ENCODE data around the gene LMNA. TPM values are rescaled to one million over a fixed set of nuclear protein-coding genes. Genes with fewer than 3 reads are reported as not detected.
"Not testable (repeated sequence)": the region's sequence is repeated elsewhere in the genome, so short reads cannot be mapped to it uniquely, and the experiment has no call there.

LMNA gene
- total RNA-seq, 1 donor from 2014 or later: 901 TPM

DNA sequence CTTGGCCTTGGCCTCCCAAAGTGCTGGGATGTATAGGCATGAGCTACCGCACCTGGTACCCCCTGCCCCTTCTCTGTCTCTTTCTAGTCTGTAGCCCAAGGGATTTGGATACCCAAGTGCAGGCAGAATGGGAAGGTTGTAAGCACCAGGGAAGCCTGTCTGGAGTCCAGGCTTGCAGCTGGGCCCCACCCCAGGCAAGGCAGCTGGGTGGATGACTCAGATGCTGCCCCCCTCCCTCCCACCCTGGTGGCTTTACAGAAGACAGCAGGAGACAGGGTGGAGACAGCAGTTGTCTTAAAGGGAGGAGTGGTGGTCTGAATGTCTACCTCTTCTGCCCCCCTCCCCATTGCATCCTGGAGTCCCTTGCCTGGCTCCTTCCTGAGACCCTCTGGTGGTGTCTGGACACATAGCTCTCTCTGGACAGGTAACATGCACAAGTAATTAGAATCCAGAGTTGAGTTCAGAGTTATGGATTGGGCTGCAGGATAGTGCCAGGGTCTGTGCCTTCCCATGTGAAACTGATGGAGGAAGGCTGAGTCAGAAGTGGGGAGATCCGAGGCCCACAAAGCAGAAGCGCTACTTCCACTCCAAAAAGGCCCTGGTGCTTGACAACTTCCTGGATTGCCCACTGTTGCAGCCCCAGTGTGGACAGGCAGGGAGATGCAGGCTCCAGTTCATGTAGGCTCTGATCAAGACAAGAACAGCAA is 5.1 kb downstream of the LMNA start:
- DNase-seq (ENCODE audit: low spot score): no peak

DNA sequence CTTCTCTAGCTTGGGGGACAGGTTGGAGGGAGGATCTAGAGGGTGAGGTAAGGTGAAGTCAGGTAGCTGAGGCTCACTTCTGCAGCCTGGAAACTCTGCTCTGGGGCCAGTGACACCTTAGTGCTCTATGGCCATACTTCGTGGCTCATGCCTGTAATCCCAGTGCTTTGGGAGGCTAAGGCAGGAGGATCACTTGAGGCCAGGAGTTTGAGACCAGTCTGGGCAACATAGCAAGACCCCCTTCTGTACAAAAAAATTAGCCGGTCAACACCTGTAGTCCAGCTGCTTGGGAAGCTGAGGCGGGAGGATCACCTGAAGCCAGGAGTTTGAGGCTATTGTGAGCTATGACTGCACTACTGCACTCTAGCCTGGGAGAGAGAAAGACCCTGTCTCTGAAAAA is 5.8 kb downstream of the LMNA start:
- DNase-seq (ENCODE audit: low spot score): no peak

DNA sequence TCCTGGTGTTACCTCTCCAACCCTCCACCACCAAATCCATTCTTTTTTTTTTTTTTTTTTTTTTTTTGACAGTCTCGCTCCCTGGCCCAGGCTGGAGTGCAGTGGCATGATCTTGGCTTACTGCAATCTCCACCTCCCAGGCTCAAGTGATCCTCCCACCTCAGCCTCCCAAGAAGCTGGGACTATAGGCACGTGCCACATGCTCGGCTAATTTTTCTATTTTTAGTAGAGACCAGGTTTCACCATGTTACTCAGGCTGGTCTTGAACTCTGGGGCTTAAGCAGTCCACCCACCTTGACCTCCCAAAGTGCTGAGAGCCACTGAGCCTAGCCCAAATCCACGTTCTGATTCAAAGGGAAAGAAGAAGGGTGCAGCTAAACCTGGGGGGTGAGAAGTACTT is 6.5 kb downstream of the LMNA start:
- not testable (repeated sequence) for DNase-seq (ENCODE audit: low spot score)

DNA sequence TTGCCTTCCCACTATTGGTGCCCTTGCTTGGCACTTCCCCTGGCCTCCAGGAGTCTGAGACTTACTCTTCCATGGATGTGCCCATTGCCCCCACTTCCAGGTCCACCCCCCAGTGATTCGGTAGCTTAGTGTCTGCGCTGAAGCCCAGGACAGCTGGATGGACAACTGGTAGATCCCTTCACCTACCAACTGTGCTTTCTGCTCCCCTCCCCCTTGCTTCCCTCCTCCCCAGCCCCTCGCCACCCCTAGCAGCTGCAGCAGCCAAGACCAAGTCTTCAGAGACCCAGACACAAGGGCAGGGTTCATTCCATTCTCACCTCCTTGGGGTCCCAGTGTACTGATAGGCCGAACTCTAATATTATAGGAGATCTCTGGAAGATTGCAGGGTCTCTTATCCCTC is 6.9 kb downstream of the LMNA start:
- no peak for DNase-seq (ENCODE audit: low spot score)

DNA sequence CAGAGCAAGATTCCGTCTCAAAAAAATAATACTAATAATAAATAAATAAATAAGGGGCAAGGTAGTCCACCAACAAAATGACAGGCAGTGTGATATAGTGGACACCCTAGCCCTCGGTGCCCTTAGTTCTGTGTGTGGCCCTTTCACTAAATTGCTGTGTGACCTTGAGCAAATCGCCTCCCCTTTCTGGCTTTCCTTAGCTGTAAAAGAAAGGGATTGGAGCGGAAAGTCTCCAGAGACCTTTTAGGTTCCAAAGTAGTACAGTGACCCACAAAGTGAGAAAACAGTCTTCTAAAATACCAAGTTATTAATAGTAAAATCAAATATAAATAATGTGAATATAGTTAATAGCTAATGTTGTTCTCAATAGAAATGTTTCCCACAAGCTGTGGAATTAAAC is 7.6 kb downstream of the LMNA start:
- DNase-seq (ENCODE audit: low spot score): no peak

DNA sequence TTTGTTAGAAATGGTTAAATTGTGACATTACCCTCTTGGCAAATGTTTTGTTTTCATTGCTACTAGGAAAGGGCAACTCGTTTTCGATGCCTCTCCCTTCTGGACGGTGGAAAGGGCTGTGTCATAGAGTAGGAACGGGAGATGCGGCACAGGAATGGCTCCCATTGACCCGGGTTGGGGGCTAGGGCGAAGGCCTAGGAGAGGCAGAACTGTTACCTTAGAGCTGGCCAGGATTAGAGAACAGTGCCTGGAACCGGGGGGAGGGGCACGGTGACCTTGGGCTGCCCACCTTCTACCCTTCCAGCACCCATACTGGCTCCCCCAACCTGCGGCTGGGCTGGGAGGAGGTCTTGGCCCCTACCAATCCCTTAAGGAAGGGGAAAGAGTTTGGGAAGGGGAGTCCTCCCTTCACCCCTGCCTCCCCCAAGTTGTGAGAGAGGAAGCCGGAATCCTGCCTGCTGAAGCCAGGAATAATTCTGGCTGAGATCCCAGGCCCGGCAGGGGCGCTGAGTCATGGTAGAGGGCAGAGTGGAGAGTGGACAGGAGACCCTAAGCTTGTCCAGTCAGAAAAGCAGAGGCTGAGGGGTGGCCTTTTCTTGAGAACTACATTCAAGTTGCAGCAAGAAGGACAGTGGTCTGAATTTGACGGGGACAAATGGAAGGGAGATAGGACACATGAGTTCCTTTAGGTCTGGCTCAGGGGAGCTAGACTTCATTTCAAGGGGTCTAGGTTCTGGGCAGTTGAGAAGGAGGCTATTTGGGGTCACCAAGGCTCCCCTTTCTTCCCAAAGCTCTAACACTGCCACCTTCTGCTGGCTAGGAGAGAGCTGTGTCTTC is 8.2 kb downstream of the LMNA start:
- peak; percentile 94 for DNase-seq (ENCODE audit: low spot score)

DNA sequence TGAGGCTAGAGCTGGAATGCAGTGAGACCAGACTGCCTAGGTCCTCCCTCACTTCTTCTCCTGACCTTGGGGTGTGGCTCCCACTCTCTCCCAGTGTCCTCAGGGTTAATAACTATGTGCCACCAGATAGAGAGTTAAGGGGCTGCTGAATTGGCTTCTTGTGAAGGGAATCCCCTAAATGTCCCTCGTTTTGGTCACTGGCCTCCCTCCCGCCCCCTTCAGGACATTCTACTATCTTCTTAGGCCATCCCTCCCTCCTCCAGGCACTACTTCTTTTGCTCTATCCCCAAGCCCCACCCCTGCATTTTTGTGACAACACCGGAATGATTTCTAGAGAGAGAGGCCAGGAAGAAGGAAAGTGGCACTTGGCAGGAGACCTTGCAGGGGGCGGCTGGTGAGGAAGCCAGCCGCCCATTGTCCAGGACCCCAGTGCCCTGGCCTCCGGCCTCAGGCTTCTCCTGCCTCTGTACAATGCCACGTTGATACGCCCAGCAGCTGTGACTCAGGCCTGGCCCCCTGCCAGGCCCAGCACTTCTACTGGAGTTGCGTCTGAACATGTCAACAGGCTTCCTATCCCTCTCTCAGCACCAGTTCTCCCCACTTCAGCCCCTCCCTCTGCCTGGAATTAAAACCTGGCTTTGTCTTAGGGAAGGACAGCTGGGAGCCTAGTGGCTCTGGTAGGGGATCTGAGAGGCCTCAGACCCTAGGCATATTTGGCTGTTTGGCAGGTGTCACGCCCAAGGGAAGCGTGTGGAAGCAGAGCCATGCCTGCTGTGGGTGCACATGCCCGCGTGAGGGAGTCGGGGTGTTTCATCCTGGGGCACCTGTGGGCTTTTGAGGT is 9.1 kb downstream of the LMNA start:
- DNase-seq (ENCODE audit: low spot score): peak; percentile 98

DNA sequence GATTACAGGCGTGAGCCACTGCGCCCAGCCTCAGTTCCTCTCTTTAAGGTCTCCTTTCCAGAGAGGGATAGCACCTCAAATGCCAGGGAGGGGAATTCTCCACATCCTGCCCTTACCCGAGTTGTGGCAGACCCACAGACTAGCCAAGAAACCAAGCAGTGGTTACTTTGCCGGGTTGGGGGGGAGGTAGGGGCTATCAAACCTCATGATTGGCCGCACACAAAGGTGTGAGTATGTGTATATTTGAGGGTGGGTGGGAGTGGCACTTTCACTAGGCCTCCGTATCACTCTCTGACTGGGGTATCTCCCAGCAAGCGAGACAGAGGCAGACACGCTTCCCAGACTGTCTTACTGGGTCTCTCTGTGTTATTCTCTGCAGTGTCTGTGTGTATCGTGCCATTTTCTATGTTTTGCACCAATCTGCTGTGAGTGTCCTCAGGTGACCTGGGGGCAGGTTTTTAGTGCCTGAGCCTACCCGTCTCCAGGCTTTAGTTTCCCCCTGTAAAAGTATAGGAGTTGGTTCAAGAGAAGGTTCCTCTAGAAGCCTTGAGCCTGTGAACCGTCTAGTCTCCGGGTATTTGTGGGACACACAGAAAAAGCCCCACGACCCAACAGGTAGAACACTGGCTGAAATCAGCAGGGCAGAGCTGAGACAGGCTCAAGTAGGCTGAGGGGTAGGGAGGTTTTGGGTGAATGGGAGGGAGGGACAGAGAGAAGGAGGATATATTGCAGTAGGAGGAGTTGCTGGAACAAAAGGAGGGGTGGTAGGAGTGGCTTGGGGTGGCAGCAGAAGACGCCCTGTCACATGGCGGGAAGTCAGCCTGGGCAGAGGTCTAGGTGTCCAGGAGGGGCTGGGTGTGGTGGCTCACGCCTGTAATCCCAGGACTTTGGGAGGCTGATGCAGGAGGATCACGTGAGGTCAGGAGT is 10.3 kb downstream of the LMNA start:
- no peak for DNase-seq (ENCODE audit: low spot score)

DNA sequence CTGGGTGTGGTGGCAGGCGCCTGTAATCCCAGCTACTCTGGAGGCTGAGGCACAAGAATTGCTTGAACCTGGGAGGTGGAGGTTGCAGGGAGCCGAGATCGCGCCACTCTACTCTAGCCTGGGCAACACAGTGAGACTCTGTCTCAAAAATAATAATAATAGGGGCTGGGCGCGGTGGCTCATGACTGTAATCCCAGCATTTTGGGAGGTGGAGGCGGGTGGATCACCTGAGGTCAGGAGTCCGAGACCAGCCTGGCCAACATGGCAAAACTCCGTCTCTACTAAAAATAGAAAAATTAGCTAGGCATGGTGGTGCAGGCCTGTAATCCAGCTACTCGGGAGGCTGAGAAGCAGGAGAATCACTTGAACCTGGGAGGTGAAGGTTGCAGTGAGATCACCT is 11.0 kb downstream of the LMNA start:
- DNase-seq (ENCODE audit: low spot score): not testable (repeated sequence)

DNA sequence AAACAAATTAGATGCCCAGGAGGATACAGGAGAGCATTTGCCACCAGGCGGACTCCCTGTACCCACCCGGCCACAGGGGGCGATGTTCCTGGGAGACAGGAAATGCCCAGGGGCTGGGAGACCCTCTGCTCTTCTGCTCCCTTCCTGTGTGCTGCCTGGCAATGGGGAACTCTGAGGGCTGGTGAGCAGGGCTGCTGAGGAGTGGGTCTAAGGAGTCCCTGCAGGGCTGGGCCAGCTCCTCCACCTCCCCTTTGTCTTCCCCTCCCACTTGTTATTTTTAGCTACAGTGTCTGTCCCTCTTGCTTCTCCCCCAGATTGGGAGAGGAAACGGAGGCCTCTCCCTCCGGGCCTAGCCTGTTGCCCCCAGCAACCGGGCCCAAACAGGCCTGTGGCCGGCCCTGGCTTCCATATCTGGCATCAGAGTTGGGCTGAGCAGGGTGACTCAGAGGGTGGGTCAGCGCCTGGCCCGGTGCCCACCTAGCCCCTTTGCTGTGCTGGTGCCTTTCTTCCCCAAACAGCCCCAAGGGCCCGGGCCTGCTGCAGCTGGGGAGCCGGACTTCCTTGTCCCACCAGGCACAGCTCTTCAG is 11.6 kb downstream of the LMNA start:
- peak; percentile 98 for DNase-seq (ENCODE audit: low spot score)

DNA sequence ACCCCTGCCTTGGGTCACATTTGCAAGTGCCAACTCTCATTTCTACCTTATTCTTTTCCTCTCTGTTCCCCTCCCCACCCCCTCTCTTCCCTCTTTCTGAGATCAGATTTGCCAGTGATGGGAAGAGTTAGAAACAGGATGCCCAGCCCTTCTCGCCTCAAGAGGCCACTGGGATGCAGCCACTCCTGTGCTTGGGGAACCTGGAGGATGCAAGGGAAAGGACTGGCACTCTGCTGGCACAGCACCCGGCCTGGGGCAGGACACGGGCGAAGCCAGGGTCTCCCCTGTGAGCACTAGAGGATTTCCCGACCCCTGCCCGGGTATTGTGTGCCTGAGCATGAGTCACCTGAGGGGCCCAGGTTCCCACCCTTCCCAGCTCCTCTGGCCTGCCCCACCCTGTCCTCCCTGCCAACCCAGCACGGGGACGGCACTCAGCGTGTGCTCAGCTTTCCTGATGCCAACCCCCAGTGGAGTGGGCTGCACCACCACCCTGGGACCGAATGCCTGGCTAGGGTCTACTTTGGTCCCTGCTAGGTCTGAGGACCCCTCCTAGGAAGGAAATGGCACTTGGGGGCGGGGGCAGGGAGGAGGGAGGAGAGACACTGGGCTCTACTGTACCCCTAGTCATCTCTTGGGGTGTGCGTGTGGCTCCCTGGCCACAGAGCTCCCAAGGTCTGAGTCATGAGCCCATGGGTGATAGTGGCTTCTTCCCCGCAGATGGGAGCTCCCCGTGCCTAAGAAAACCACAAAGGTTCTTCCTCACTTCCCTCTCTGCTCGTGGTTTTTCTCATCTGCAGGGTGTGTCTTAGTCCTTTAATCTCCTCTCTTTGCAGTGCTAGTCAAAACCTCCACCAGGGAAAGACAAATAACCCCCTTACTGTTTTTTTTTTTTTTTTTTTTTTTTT is 12.4 kb downstream of the LMNA start:
- no peak for DNase-seq (ENCODE audit: low spot score)

DNA sequence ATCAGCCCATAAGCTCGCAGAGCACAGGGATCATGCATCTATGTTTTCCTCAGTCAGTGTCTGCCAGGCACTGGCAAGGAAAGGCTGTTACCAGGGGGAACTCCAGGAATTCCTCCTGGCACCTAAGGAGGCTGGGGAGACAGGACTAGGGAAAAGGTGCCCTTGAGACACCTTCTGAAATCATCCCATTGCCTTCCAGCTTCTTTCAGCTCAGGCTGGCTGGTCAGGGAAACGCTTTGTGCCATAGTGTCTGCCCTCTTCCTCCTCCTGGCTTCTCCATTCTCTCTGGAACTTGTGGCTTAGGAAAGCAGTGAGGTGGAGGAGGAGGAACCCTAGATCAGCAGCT is 13.8 kb downstream of the LMNA start:
- DNase-seq (ENCODE audit: low spot score): no peak

DNA sequence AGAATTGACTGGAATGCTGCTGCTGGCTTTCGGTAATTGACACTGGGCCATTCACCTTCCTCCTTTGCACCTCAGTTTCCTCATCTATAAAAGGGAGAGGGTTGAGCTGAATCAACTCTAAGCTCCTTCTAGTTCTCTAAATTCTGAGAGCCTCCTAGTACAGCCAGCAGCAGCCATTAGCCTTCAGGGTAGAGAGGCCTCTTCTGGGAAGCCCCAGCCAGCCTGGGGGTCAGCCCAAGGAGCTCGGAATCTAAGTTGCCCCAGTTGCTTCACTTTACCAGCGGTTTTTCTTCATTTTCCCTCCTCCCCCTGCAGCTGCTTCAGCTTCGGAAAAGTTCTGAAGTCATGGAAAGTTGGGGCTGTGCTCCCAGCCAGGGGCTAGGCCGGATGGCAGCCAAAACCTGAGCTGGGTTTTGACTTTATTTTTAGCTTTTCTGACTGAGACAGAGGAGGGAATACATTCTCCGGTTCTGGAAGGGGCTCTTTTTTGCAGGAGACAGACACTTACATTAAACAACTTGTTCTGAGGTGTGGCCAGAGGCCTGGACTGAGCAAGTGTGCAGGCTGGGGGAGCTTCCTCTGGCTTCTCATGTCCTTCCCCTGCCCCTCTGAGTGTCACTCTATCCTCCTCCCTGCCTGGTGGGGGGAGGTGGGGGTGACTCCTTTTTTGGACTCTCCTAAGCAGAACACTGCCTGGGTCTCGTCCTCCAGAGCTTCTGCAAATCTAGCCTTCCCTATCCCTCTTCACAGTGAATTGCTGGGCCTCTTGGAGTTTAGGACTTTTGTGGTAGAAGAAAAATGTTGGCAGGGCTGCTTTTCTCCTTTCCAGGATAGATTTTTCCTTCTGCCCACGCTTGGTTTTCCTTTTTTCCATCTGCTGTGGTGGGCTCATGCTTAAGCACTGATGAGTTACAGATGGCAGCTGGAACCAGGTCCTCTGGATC is 14.4 kb downstream of the LMNA start:
- DNase-seq (ENCODE audit: low spot score): no peak

DNA sequence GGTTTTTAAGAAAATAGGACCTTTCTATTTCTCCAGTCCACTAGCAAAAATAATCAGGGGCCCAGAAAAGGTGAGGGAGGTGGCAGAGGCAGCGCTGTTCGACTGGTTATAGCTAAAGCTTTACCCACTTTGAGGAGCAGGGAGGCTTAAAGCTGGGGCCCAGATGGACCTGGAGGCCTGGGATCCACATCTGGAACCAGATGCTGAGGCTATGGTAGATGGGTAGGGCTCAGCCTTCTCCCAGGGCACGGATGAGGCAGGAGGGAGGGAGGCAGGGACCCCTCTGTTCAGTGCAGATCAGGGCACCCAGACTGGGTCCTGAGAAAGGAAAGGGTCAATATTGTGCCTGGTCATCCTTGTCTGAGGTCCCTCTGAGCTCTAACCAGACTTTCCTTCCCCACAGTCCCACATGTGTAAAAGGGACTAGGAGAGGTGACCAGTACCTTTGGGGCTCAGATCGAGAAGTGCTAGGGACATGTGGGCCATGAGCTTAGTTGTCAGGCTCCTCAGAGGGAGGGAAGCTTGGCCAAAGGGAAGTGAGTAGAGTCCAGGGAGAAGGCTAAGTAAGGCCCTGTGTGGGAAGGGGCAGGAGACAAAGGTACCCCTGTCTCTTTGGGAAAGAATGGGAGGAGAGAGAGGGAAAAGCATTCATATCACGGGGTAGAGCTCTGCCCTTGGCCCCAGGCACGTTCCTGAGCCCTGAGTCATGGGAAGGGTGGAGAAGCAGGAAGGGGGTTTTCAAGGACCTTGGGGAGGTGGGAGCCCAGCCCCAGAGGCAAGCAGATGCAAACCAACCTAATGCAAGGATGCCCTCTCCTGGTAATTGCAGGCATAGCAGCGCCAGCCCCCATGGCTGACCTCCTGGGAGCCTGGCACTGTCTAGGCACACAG is 15.4 kb downstream of the LMNA start:
- DNase-seq (ENCODE audit: low spot score): no peak

DNA sequence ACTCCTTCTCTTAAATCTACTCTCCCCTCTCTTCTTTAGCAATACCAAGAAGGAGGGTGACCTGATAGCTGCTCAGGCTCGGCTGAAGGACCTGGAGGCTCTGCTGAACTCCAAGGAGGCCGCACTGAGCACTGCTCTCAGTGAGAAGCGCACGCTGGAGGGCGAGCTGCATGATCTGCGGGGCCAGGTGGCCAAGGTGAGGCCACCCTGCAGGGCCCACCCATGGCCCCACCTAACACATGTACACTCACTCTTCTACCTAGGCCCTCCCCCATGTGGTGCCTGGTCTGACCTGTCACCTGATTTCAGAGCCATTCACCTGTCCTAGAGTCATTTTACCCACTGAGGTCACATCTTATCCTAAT is 16.0 kb downstream of the LMNA start:
- no peak for DNase-seq (ENCODE audit: low spot score)

DNA sequence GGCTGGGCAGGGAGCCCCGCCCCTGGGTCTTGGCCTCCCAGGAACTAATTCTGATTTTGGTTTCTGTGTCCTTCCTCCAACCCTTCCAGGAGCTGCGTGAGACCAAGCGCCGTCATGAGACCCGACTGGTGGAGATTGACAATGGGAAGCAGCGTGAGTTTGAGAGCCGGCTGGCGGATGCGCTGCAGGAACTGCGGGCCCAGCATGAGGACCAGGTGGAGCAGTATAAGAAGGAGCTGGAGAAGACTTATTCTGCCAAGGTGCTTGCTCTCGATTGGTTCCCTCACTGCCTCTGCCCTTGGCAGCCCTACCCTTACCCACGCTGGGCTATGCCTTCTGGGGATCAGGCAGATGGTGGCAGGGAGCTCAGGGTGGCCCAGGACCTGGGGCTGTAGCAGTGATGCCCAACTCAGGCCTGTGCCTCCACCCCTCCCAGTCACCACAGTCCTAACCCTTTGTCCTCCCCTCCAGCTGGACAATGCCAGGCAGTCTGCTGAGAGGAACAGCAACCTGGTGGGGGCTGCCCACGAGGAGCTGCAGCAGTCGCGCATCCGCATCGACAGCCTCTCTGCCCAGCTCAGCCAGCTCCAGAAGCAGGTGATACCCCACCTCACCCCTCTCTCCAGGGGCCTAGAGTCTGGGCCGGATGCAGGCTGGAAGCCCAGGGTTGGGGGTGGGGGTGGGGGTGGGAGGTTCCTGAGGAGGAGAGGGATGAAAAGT is 20.4 kb downstream of the LMNA start:
- no peak for DNase-seq (ENCODE audit: low spot score)
